Left cardiac atrium (tissue), 4 donors: ENCODE data around the gene CNTN5. TPM values are rescaled to one million over a fixed set of nuclear protein-coding genes. Genes with fewer than 3 reads are reported as not detected.

Experiments
- ATAC-seq, 2 donors: fragments of 200-7000 bp; cut with Tn5 transposase; one replicate each; pipeline ENCODE4 v1.9.1; 2020; ENCODE audit warnings: mild to moderate bottlenecking in 2 of 2, moderate library complexity in 2 of 2
- DNase-seq: peaks from one replicate; pipeline ENCODE4 v3.0.0-alpha.2; 2020
- intact Hi-C, 2 donors: fragments of 100-400 bp; cut with DNase I; formaldehyde crosslinking; loops; one replicate each; pipeline versions ENCODE4 v1.14.1 to v1.15.1; 2022 to 2023
- total RNA-seq, 2 donors: library from RNA; stranded (reverse); fragmentation: NEBNext Ultra II Directional; extraction: Animal tissue kit (Norgen Biotek cat#: 25700); gene quantifications; one replicate each; pipeline ENCODE4 v1.2.1, GENCODE V29; 2021
- donor health status: DM: no; HTN: yes; CAD: no.
- donor health status: DM: no; HTN: yes; CAD: no; lungs with severe emphysema.
- donor health status: DM: yes; HTN: yes; CAD: no.
- donor health status: Dilated cardiomyopathy.

CNTN5 gene
- total RNA-seq, 2 donors from 2014 or later = 0.34 TPM; not detected in 1

DNA sequence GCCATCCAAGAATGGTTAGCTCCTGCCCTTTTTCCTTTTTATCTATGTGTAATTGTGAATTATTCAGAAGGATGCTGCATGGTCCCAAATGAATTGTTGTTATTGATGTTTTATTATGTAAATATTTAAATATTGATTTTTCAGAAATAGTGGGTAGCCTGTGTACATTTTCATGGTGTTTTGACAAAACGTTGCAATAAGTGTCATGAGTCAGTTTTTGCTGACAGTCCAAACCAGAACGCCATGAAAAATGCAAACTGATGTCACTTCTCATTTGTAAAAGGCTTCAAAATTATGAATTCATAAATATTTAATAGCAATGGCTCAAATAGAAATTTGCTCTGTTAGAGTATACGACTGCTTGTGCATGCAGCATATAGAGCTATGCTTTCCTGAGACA lies 422.5 kb downstream of the CNTN5 start:
- ATAC-seq = no peak
- no peak for DNase-seq
- intact Hi-C loops = no loop called here

DNA sequence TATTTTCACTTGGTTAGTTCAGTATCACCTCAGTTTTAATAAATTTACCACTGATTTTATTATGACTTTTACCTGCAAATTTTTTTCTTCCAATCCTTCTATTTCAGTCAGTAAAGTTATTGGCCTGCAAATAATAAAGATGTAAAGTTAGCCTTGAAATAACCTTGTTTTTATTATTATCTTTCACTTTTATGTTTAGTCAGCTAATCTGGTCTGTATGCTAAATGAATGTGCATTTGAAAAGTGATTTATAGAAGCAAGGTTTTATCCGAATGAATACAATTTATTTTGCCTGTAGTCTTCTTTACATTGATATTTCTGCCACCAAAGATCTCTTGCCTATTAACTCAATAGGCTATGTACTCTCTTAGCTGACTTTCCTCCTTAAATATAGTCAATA lies 425.7 kb downstream of the CNTN5 start:
- no peak for ATAC-seq
- DNase-seq = no peak
- intact Hi-C loops = no loop called here

DNA sequence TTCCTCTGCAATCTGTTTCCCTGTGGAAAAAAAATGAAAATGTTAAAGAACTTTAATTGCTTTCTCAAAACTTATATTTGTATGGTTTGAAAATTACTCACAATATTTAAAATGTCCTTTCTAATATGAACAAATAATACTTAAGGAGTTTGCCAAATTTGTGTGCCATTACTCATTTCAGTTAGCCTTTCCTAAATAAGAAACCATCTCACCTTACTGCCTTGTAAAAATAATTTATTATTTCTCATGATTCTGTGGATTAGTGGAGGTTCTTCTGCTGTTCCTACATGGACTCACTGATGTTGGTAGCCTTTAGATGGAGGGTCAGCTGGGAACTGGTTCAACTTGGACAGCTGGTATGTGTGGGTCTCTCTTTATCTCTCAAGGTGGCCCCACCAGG lies 428.6 kb downstream of the CNTN5 start:
- intact Hi-C loops = no loop called here
- DNase-seq (no peak), ATAC-seq (no peak)

DNA sequence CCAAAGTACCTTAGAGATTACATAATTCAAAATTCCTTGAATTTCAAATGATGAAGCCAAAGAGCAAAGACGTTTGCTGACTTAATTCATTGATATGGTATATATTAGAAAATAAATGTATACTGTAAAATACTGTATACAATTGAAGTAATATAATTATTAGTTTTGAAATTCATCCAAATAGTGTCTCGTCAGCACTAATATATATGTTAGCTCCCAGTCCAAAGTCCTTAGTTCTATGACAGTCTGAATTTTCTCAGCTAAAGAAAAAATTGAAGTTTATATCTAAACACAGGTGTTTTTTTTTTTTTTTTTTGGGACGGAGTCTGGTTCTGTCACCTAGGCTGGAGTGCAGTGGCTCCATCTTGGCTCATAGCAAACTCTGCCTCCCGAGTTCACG lies 431.3 kb downstream of the CNTN5 start:
- intact Hi-C loops = no loop called here
- ATAC-seq (no peak), DNase-seq (no peak)

DNA sequence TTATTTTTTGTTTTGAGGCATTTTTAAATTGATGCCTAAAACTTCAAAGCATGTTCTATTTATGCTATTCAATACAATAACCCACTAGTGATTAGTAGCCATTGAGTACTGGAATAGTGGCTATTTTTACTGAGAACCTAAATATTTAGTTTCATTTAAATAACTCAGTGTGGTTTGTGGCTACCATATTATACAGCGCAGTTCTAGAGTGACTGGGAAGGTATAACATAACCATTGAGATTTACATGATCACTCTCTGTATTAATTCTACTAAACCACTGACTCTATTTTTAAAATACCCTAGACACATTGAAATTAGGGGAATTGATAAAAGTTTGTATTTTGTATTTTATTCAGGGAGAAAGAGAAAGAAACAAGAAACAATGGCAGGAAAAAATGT lies 441.2 kb downstream of the CNTN5 start:
- ATAC-seq (no peak), DNase-seq (no peak)
- intact Hi-C loops = no loop called here

DNA sequence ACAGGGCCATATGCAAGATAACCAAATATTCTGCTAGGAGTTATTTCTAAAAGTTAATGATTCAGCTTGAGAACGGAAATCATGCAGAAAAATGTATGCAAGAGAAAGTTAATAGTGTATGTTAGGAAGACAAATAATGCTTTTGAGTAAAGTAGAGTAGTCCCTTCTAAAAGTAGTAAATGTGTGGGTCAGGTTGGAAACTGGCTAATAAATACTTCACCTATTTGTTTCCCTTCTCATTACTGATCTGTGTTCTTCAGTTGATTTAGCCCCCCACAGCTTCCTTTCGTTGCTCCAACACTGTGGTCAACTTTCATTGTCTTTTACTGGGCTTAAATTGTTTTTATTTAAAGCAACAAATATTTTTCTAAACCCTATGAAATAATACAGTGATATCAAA lies 444.2 kb downstream of the CNTN5 start:
- intact Hi-C loops = no loop called here
- ATAC-seq = no peak
- DNase-seq = no peak

DNA sequence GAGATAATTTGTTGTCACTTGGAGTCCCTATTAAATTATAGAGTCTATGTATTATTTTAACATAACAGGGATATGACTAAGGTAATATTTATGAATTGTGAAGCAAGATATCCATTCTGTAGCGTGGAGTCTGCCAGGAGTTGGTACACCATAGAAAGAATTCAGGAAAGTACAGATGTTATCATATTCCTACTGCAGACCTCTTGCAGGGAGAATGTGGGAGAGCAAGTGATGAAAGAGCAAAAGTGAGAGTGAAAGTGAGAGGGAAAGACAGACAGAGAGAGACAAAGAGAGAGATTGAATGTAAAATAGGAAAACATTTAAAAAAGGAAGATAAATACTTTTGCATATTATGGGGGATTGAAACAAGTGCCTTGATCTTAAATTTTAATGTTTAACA lies 468.8 kb downstream of the CNTN5 start:
- intact Hi-C loops = no loop called here
- ATAC-seq = no peak
- DNase-seq = no peak

DNA sequence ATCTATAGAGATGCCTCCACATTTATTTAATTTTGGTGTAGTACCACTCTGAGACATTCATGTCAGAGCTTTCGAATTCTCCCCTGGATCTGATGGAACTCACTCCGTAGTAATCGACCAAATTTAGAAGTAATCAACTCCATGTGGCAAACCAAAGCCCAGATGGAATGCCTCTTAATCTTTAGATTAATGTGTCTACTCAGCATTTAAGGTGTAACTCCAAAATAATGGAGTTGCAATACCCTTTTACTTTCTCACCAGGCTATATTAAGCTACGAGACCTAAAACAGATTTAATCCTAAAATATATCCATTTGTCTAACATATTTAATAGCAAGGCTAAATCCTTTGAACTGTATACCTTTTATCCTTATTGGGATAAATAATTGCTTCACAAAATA lies 473.3 kb downstream of the CNTN5 start:
- ATAC-seq = no peak
- intact Hi-C loops = no loop called here

DNA sequence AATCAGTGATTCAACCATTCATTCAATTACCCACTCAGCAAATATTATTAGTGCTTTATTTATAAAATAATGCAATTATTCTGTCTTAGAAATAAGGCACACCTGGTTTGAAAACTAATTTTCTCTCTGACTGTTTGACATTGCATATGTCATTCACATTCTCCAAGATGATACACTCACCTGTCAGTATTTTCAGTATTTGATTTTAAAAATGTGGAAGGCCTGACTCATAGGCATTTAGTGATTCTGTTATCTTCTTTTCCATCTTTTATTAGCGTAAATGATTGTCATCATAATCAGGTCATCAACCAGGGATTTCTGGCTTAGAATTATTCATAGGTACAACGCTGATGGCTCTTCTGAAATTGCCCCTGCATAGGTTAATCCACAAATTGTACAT lies 480.9 kb downstream of the CNTN5 start:
- ATAC-seq (no peak), DNase-seq (no peak)
- intact Hi-C loops = no loop called here

More for the DNA sequence above, 473.3 kb downstream of the CNTN5 start:
- DNase-seq = no peak

DNA sequence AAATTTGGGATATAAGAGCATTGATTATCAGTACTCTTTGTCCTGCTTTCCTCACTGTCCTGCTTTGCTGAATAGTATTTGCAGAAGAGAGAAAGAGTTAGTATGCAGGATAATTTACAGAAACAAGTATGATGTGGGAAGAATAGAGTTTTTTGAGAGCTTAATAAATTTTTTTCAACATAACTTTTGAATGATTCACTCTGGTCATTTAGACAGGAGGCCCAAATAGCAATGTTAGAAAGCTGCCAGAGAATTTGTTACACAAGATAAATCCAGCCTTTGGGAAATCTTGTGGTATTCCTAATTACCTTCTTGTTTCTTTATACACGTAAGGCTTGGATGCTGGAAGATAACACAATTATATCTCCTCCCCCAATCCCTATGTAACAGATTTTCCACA lies 484.6 kb downstream of the CNTN5 start:
- DNase-seq (no peak), ATAC-seq (peak; percentile 38 to 63)
- intact Hi-C loops = no loop called here

DNA sequence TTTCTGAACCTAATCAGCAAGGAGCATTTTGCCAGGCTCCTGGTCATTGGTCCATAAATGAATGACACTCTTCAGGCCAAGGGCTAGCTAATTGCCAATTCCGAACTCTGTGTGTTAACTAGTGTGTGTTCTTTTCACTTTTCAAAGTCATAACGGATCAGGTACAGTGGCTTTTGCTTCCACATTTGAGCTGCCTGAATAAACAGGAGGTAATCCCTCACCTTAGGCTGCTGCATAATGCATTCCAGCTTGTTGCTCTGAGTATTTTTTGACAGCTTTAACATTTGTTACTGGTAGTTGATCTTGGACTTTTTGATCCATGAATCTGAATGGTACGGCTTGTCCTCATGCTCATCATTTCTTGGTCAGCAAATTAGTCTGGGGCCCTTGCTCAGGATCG lies 485.1 kb downstream of the CNTN5 start:
- no peak for DNase-seq
- no peak for ATAC-seq
- intact Hi-C loops = no loop called here

DNA sequence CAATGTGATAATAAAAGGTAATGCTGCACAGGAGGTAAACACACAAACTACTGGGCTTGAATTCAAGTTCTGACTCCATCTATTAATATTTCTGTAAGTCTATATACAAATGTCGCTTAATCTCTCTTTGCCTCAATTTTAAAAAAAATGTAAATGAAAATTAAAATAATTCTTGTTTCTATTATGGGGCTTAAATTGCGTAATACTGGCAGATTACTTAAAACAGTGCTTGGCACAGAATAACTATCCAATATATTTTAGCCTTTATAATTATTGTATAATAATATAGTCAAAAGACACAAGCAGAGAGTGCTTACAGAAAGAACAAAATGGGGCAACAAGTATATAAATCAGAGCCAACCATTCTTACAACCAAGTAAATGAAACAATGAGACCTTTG lies 489.1 kb downstream of the CNTN5 start:
- DNase-seq (no peak), ATAC-seq (no peak)
- intact Hi-C loops = no loop called here

DNA sequence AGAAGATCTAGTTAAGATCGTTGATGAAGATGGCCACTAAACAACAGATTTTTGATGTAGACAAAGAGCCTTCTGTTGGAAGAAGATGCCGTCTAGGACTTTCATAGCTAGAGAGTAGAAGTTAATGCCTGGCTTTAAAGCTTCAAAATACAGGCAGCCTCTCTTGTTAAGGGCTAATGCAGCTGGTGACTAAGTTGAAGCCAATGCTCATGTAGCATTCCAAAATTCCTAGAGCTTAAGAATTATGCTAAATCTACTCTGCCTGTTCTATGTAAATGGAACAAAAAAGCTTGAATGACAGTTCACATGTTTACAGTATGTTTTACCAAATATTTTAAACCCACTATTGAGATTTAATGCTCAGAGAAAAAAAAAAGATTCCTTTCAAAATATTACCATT lies 492.6 kb downstream of the CNTN5 start:
- intact Hi-C loops = no loop called here
- DNase-seq (no peak), ATAC-seq (no peak)

DNA sequence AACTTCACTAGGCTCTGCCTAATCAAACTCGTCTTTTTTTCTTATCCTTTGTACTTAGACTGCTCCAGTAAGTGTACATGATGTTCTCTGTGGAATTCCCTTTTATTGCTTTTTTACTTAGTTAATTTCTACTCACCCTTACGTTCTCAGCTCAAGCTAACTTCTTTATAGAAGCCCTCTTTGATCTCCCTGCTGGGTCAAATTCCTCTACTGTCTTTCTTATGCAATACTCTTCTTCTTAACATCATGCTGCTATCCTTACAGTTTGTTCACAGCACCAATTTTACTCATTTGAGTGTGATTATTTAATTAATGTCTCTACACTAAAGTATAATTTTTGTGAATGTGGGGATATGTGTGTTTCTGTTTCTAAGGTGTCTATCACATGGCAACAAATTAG lies 498.3 kb downstream of the CNTN5 start:
- DNase-seq (no peak), ATAC-seq (no peak)
- intact Hi-C loops = no loop called here

DNA sequence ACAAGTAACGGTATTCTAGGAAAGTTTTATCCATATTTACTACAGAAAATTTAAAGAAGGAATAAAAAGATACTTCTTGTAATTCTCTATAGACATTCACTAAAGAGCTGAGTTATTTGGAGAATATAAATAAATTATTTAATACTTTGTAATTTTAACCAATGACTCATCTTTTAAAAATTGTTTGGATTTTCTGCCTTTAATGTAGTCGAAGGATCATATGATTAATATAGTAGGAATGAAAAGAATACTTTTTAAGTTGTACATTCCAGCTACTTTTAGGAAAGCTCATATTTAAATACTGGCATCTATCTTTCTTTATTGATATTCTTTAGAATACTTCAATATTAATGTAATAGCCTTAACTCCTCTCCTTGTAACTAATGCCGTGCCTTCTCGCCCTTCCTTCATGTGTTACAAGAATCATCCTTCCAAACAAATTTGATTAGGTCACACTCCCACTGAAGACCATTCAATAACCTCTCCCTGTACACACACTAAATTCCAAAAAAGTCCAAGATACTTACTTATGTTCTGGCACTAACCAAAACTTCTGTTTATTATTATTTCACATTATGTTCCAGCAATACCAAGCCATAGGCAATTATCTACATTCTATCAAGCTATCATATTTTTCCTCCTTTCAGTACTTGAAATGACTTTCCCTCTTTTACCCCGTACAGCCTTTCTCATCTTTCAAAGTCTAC lies 501.9 kb downstream of the CNTN5 start:
- no peak for DNase-seq
- no peak for ATAC-seq
- intact Hi-C loops = no loop called here

DNA sequence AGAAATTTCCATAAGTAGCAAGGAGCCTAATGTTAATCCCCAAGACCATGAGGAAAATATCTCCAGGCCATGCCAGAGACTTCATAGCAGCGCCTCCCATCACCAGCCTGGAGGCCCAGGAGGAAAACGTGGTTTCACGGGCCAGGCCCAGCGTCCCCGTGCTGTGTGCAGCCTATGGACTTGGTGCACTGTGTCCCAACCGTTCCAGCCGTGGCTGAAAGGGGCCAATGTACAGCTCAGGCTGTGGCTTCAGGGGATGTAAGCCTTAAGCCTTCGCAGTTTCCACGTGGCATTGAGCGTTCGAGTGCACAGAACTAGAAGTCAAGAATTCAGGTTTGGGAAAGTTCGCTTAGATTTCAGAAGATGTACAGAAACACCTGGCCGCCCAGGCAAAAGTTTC lies 510.7 kb downstream of the CNTN5 start:
- ATAC-seq = no peak
- intact Hi-C loops = no loop called here
- no peak for DNase-seq

DNA sequence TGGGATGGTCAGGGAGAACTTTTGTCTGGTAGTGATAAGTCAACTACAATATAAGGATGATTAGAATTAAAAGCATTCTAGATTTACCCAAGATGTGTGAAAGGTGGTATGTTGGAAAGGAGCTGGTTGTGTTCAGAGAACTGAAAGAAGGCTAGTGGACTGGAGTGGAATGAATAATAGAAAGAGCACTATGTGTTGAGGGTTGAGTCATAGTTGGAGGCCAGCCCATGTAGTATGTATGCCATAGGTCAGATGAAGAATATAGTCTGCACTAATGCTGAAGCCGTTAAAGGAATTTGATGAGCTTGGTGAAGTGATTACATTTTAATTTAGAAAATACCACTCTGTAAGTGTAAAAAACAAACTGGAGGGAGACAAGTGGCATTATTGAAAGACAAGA lies 514.1 kb downstream of the CNTN5 start:
- intact Hi-C loops = no loop called here
- DNase-seq = no peak
- no peak for ATAC-seq

DNA sequence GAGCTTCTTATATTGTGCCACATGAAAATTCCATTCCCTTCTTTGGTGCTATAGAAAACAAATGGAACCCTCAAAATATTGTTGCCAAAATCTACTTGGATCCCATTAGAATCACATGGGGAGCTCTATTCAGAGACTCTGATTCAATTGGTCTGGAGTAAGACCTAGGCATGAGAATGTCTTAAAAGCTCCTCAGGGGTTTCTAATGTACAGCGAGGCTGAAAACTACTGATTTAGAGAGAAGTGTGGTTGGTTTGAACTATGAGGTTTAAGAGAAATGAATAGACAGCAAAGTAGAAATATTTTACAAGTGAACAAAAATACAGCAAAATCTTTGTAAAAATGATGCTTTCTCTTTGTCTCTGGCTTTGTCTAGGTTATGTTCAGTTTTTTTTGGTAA lies 514.7 kb downstream of the CNTN5 start:
- ATAC-seq = no peak
- intact Hi-C loops = no loop called here
- no peak for DNase-seq

DNA sequence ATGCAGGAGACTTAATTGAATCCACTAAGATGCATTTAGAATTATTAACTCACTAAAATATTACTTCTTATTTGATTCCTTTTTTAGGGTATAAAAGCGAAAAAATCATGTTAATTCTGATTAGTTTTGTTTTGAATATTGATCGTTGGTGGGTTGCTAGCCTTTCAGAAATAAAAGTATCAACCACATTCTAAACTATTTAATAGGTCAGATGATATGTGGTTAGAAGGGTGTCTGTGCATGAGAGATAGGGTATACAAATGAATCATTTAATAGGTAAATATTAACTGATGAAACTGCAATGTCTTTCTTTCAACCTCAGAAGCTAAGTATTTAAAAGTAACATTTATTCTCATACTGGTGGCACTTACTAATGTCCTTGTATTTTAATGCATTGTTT lies 515.1 kb downstream of the CNTN5 start:
- intact Hi-C loops = no loop called here
- DNase-seq = no peak
- ATAC-seq = no peak

DNA sequence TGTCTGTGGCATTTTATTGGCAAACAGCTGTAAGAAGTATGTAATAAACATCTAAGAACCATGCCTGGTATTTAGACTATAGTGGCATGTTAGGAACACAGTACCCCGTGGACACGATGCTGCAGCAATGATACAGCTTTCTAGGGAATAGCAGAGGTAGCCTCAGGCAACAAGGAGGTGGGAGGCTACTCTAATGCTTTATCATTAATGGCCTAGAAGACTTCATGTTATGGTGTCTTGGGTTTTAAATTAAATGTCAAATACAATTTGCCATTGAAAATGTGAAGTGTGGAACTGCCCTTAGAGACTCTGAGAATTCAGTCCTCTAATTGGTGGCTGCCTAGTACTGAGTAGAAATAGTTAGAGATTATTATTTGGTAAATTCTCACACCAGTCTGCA lies 516.9 kb downstream of the CNTN5 start:
- intact Hi-C loops = no loop called here

DNA sequence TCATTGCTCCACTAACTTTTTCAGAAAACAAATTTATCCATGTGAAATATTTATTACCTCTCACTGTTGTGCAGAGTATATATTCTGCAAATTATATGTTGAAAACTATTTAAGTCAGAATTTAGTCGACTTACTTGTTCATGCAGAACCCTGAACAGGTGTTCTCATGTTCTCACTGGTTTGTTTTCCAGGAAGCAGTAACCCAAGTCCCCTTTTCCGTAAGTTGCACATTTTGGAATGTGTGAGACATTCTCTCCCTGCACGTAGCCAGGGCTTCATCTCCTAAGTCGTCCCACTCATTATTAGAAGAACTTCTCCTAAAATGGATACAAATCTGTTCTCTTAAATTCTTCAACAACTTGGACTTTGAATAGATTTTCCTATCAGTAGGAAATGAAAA lies 524.9 kb downstream of the CNTN5 start:
- ATAC-seq = no peak
- intact Hi-C loops = no loop called here
- DNase-seq = no peak

More for the DNA sequence above, 516.9 kb downstream of the CNTN5 start:
- ATAC-seq (no peak), DNase-seq (no peak)

DNA sequence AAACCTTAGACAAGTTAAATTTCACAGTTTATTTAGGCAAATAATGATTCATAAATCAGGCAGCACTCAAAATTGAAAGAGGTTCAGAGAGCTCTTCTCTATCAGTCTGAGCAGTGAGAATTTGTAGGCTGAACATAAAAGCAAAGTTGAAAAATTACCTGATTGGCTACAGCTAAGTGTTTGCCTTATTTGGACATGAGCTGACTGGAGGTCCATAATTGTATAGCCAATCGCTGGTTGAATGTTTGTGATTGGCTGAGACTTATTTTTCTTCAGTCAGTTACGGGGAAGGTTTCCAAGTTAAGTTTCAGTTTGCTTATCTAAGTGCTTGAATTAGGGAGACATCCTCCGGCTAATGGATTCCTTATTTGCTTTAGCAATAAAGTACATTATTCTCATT lies 527.5 kb downstream of the CNTN5 start:
- ATAC-seq (no peak), DNase-seq (no peak)
- intact Hi-C loops = no loop called here
